ENCODE data around the gene ISOC1. TPM values are rescaled to one million over a fixed set of nuclear protein-coding genes. Genes with fewer than 3 reads are reported as not detected.

ISOC1 gene
- total and polyA plus RNA-seq, 2 of the 13 experiments (the other 11 are each of a cell fraction or from before 2014, with no cell fraction given), result 25.7 to 51.3 TPM

DNA sequence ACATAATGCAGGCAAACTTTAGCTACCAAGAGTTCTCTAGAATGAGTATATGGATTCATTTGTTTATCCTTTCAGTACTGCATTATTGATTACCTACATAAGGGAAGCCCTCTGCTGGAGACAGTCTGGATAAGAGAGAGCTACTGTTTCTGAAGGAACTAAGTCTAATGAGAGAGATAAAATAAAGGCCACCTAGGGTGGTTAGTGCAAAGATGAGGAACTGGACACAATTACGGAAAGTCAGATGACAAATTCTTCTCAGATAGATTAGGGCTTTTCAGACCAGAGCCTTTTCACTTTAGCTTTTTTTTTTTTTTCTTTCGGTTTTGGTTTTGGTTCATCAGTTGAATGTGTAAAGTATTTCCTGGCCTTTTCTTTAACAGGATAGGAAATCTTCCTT, 31.3 kb downstream of the ISOC1 start (continued):
- TF ChIP-seq HDAC6 (IDR thresholded peaks at IDR 0.05; ENCODE audit: low read depth, low read length), result no peak
- no peak for TF ChIP-seq MXI1 (IDR thresholded peaks at IDR 0.05; ENCODE audit: borderline replicate concordance, low read depth, low read length)
- TF ChIP-seq MED13 (CRISPR knock-in tag; IDR thresholded peaks at IDR 0.05), result no peak
- no peak for TF ChIP-seq NCOR1 (IDR thresholded peaks at IDR 0.05; ENCODE audit: borderline replicate concordance, low read length)
- TF ChIP-seq KLF12 (CRISPR knock-in tag; IDR thresholded peaks at IDR 0.05; ENCODE audit: borderline replicate concordance), result no peak

DNA sequence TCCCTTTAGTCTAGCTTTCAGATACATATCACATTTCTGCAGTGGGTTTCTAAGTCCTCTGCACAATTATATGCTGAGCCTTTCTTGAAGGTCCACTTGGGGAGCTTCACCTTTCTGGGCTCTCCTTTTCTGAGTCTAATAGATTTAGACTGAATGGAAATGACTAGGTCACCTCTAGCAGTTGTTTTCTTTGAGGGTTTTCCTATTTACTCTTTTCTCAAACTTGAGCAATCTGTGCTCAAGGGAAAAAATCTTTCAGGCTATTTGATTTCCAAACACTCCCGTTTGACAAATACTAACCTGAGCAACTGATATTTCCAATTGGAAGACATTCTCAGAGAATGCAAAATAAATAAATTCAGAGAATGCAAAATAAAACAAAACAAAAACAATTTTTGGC, 39.0 kb downstream of the ISOC1 start:
- H3K27ac ChIP-seq (ENCODE audit: extremely low read length, insufficient read depth, low read length), result no peak overlapping the region
- no peak for FAIRE-seq
- H3K4me3 ChIP-seq (replicated peaks in 1 of 3; ENCODE audit: insufficient read depth in 1 of 3, low read depth in 2 of 3, low read length in 3 of 3), result no peak overlapping the region
- no peaks in the 10 kb centered on the region for H3K4me1 ChIP-seq (ENCODE audit: insufficient read depth, low read length)
- no peak overlapping the region for H3K4me2 ChIP-seq (ENCODE audit: low read depth, low read length)
- TF ChIP-seq ATF3 (CRISPR knock-in tag; IDR thresholded peaks at IDR 0.05) (no peak), GTF3A (CRISPR knock-in tag; conservative IDR thresholded peaks at IDR 0.05) (no peak), ZNF570 (CRISPR knock-in tag; IDR thresholded peaks at IDR 0.05; ENCODE audit: borderline replicate concordance) (no peak), HNRNPLL (IDR thresholded peaks at IDR 0.05; ENCODE audit: low read depth, low read length, poor library complexity, severe bottlenecking) (no peak), E2F5 (CRISPR knock-in tag; conservative IDR thresholded peaks at IDR 0.05) (no peak), SNAPC4 (CRISPR knock-in tag; IDR thresholded peaks at IDR 0.05) (no peak)
- no peaks in the 10 kb centered on the region for H3K9me3 ChIP-seq (ENCODE audit: low read length)
- no TSS peak for BruUV-seq (replicated peaks)
- no peak for DNase-seq (ENCODE audit: low spot score)
- no peaks in the 10 kb centered on the region for H3K36me3 ChIP-seq (replicated peaks in 1 of 2; ENCODE audit: control insufficient read depth in 1 of 2, insufficient read depth in 2 of 2, low read length in 2 of 2)
- POLR2A ChIA-PET, result no interaction called here
- H3K27me3 ChIP-seq (ENCODE audit: control insufficient read depth in 1 of 2, insufficient read depth in 2 of 2, low read length in 2 of 2), result no peaks in the 10 kb centered on the region
- H4K20me1 ChIP-seq (ENCODE audit: insufficient read depth, low read length), result no peaks in the 10 kb centered on the region
- in situ Hi-C loops (cut with HindIII; ENCODE audit: extremely low pct_ligation_motif_present, low pct_unique_long_range_greater_than_20kb), result no loop called here
- CTCF ChIA-PET (ENCODE audit: low intra/inter-chr PET ratio, low total read pairs), result interaction anchor here (2.8 kb wide), 1 partner anchor 228 kb away, joined by 17 read pairs; no protein-coding TSS in a partner anchor
- no peak overlapping the region for H2AFZ ChIP-seq (ENCODE audit: low read length)
- no peak overlapping the region for H3K9ac ChIP-seq (ENCODE audit: insufficient read depth, low read depth, low read length)
- no peaks in the 10 kb centered on the region for H3K79me2 ChIP-seq (ENCODE audit: insufficient read depth, low read length)
- WGBS (ENCODE audit: low lambda C conversion rate), result 4% methylated on average over 1 of the region's 1 CpG
- ATAC-seq, result no peak
- intact Hi-C loops (cut with micrococcal nuclease; ENCODE audit: unreplicated experiment), result no loop called here
